Activated naive CD4-positive, alpha-beta T cell treated with Interleukin-2 at 50 U/mL for 16 hours (primary cell): Measurements from ENCODE around the gene EPDR1.

ENCODE experiments used
- DNase-seq: peaks from one replicate; pipeline ENCODE4 v3.0.0-alpha.2; 2020

EPDR1 gene

GRCh38 chr7:37984750-37985390, 64.4 kb downstream of the EPDR1 start:
- DNase-seq = no peak

- no peak for DNase-seq
Observed at GRCh38 chr7:37986908-37987330, 66.5 kb downstream of the EPDR1 start.

- no peak for DNase-seq
Observed at GRCh38 chr7:37987732-37988131, 67.3 kb downstream of the EPDR1 start.

- DNase-seq = no peak
Observed at GRCh38 chr7:37988721-37989650, 68.5 kb downstream of the EPDR1 start.

GRCh38 chr7:37990337-37990736, 69.9 kb downstream of the EPDR1 start:
- DNase-seq = no peak

GRCh38 chr7:37993060-37993501, 72.6 kb downstream of the EPDR1 start:
- no peak for DNase-seq

- no peak for DNase-seq
Observed at GRCh38 chr7:37999673-38000072, 79.2 kb downstream of the EPDR1 start.

- DNase-seq = no peak
Observed at GRCh38 chr7:38000272-38000671, 79.8 kb downstream of the EPDR1 start.
